ENCODE measurements around the gene SPPL3.

DNA sequence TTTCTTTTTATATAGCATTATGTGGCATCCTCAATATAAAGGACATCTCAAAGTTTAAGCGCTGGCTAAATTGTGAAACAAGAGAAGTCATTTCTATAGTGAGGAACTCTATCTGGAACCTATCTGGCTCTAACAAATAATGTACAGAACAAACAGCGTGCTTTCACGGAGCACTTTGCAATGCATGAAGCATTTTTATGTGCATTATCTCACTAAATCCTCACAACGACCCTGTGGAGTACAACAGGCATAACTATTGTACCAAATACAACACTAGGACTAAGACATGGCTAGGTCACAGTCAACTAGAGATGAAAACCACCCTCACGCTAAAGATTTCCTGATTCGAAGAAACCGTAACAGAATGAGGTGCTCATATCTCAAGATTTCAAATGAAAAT lies 8.6 kb downstream of the SPPL3 start:
- TF ChIP-seq, protein P1, sequence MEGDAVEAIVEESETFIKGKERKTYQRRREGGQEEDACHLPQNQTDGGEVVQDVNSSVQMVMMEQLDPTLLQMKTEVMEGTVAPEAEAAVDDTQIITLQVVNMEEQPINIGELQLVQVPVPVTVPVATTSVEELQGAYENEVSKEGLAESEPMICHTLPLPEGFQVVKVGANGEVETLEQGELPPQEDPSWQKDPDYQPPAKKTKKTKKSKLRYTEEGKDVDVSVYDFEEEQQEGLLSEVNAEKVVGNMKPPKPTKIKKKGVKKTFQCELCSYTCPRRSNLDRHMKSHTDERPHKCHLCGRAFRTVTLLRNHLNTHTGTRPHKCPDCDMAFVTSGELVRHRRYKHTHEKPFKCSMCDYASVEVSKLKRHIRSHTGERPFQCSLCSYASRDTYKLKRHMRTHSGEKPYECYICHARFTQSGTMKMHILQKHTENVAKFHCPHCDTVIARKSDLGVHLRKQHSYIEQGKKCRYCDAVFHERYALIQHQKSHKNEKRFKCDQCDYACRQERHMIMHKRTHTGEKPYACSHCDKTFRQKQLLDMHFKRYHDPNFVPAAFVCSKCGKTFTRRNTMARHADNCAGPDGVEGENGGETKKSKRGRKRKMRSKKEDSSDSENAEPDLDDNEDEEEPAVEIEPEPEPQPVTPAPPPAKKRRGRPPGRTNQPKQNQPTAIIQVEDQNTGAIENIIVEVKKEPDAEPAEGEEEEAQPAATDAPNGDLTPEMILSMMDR (IDR thresholded peaks at IDR 0.05; ENCODE audit: low read depth, low read length, missing input control), result no peak
- TF ChIP-seq RAD21 (IDR thresholded peaks at IDR 0.05) (no peak), RXRA (IDR thresholded peaks at IDR 0.05) (no peak), YY1 (IDR thresholded peaks at IDR 0.05) (no peak), SP1 (IDR thresholded peaks at IDR 0.05) (no peak), TAF1 (conservative IDR thresholded peaks at IDR 0.05) (no peak), JUND (IDR thresholded peaks at IDR 0.05) (no peak), EGR1 (IDR thresholded peaks at IDR 0.05; ENCODE audit: low read depth in 2 of 2) (no peak), GABPA (IDR thresholded peaks at IDR 0.05 in 1 of 2, conservative IDR thresholded peaks at IDR 0.05 in 1 of 2) (no peak), NR2F2 (IDR thresholded peaks at IDR 0.05) (no peak), FOXA1 (IDR thresholded peaks at IDR 0.05) (no peak)
- TF ChIP-seq, protein P2, sequence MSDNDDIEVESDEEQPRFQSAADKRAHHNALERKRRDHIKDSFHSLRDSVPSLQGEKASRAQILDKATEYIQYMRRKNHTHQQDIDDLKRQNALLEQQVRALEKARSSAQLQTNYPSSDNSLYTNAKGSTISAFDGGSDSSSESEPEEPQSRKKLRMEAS (IDR thresholded peaks at IDR 0.05), result no peak
- TF ChIP-seq, protein P3, sequence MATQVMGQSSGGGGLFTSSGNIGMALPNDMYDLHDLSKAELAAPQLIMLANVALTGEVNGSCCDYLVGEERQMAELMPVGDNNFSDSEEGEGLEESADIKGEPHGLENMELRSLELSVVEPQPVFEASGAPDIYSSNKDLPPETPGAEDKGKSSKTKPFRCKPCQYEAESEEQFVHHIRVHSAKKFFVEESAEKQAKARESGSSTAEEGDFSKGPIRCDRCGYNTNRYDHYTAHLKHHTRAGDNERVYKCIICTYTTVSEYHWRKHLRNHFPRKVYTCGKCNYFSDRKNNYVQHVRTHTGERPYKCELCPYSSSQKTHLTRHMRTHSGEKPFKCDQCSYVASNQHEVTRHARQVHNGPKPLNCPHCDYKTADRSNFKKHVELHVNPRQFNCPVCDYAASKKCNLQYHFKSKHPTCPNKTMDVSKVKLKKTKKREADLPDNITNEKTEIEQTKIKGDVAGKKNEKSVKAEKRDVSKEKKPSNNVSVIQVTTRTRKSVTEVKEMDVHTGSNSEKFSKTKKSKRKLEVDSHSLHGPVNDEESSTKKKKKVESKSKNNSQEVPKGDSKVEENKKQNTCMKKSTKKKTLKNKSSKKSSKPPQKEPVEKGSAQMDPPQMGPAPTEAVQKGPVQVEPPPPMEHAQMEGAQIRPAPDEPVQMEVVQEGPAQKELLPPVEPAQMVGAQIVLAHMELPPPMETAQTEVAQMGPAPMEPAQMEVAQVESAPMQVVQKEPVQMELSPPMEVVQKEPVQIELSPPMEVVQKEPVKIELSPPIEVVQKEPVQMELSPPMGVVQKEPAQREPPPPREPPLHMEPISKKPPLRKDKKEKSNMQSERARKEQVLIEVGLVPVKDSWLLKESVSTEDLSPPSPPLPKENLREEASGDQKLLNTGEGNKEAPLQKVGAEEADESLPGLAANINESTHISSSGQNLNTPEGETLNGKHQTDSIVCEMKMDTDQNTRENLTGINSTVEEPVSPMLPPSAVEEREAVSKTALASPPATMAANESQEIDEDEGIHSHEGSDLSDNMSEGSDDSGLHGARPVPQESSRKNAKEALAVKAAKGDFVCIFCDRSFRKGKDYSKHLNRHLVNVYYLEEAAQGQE (IDR thresholded peaks at IDR 0.05), result no peak
- TF ChIP-seq, protein P4, sequence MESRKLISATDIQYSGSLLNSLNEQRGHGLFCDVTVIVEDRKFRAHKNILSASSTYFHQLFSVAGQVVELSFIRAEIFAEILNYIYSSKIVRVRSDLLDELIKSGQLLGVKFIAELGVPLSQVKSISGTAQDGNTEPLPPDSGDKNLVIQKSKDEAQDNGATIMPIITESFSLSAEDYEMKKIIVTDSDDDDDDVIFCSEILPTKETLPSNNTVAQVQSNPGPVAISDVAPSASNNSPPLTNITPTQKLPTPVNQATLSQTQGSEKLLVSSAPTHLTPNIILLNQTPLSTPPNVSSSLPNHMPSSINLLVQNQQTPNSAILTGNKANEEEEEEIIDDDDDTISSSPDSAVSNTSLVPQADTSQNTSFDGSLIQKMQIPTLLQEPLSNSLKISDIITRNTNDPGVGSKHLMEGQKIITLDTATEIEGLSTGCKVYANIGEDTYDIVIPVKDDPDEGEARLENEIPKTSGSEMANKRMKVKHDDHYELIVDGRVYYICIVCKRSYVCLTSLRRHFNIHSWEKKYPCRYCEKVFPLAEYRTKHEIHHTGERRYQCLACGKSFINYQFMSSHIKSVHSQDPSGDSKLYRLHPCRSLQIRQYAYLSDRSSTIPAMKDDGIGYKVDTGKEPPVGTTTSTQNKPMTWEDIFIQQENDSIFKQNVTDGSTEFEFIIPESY (IDR thresholded peaks at IDR 0.05), result no peak

Data from liver (tissue), 3 donors.